Measurements from ENCODE around the gene CRNKL1. TPM values are rescaled to one million over a fixed set of nuclear protein-coding genes. Genes with fewer than 3 reads are reported as not detected.
A peak's percentile ranks its signal among the peaks of the same experiment; 100 is the strongest.

Gene CRNKL1
- total and polyA plus RNA-seq, 11 donors = 11.4 to 21.5 (median 15.7) TPM

DNA sequence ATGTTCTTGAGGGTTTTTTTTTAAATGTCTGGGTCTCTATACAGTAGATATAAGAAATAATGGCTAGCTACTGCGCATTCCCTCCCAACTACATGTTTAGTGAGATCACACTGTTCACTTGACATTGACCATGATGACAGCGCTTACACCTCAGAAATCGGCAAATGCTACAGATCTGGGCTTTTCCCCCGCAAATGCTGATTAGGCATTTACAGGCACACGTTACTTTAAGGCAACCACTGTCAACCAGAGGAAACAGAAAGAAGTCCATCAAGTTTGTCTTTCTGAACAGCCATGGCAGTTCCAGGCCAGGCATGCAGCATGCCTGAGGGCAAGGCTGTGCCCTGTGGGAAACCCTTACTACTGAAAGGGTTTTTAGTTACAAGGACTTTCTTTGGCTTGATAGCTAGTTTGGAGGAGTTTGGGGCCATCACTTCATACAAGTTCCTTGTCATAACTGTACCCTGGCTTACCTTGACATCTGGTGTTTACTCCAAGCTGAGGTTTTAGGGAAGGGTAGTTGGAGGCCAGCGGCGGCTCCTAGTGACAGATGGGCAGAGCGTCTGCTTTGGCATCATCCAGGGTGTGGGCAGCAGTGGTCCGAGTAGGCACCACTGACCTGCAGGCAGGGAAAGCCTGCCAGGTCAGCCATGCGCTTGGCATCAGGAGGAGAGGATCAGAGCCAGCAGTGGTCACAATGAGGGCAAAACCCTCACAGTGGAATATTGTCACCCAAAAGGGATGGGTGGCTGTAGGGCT, 43.0 kb upstream of the CRNKL1 start:
- H3K36me3 ChIP-seq = peaks cover 0 to 17% (median 0%) of the 10 kb centered on the region in 9 donors
- H3K27me3 ChIP-seq = peaks cover 0 to 9% (median 0%) of the 10 kb centered on the region in 9 donors
- peaks cover 0 to 6% (median 0%) of the 10 kb centered on the region in 12 donors for H3K4me1 ChIP-seq
- no peak overlapping the region for H3K4me3 ChIP-seq
- DNase-seq = no peak
- TF ChIP-seq, protein P1, sequence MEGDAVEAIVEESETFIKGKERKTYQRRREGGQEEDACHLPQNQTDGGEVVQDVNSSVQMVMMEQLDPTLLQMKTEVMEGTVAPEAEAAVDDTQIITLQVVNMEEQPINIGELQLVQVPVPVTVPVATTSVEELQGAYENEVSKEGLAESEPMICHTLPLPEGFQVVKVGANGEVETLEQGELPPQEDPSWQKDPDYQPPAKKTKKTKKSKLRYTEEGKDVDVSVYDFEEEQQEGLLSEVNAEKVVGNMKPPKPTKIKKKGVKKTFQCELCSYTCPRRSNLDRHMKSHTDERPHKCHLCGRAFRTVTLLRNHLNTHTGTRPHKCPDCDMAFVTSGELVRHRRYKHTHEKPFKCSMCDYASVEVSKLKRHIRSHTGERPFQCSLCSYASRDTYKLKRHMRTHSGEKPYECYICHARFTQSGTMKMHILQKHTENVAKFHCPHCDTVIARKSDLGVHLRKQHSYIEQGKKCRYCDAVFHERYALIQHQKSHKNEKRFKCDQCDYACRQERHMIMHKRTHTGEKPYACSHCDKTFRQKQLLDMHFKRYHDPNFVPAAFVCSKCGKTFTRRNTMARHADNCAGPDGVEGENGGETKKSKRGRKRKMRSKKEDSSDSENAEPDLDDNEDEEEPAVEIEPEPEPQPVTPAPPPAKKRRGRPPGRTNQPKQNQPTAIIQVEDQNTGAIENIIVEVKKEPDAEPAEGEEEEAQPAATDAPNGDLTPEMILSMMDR (IDR thresholded peaks at IDR 0.05) = no peak
- TF ChIP-seq POLR2A (IDR thresholded peaks at IDR 0.05) = no peak
- ATAC-seq = peak in 1 of 4 donors; percentile 41
- H3K27ac ChIP-seq = peak overlapping the region in 6 of 12 donors; percentile 17 to 60 (median 46)
- 77 to 88% (median 81%) methylated on average over 10 of the region's 10 CpGs for WGBS, 4 donors
- H3K9me3 ChIP-seq = no peaks in the 10 kb centered on the region
- intact Hi-C loops (cut with DNase I) = no loop called here

DNA sequence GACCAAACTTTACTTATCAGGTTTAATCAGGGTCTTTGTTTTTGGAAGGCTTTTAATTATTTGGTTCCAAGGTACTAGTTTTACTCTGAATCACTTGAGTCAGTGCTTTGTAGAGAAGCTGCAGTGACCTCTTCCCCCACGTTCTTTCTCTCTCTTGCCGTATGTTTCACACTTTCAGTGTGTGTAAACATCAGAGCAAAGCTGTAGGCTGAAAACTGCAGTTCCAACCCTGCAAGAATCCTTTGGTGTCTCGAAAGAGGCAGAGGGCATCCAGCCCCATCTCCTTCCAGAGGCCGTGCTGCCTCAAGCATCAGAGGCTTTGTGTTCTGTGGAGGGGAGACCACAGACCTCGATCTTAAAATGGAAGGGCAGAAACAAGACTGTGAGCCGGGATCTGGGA, 42.1 kb upstream of the CRNKL1 start:
- Histone ChIP-seq H3K9me3 (no peaks in the 10 kb centered on the region), H3K27me3 (peaks cover 0 to 9% (median 0%) of the 10 kb centered on the region in 9 donors), H3K4me1 (peaks cover 0 to 11% (median 0%) of the 10 kb centered on the region in 12 donors), H3K36me3 (peaks cover 0 to 15% (median 0%) of the 10 kb centered on the region in 9 donors), H3K4me3 (no peak overlapping the region), H3K27ac (no peak overlapping the region)
- DNase-seq = no peak
- intact Hi-C loops (cut with DNase I) = no loop called here
- no peak for ATAC-seq
- TF ChIP-seq POLR2A (IDR thresholded peaks at IDR 0.05) = no peak
- TF ChIP-seq, protein P1 (IDR thresholded peaks at IDR 0.05) = no peak
- 72 to 78% (median 75%) methylated on average over 6 of the region's 6 CpGs for WGBS, 4 donors

DNA sequence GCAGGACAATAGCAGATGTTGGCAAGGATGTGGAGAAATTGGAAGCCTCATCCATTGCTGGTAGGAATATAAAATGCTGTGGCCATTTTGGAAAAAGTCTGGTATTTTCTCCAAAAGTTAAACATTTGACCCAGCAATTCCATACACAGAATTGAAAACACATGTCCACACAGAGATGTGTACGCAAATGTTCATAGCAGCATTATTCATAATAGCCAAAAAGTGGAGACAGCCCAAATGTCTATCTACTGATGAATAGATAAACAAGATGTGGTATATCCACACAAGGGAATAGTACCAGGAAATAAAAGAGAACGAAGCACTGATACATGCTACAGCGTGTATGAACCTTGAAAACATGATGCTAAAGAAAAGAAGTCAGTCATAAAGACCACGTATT, 40.6 kb upstream of the CRNKL1 start:
- no peak overlapping the region for H3K4me3 ChIP-seq
- intact Hi-C loops (cut with DNase I) = no loop called here
- 86 to 88% (median 87%) methylated on average over 4 of the region's 4 CpGs for WGBS, 4 donors
- H3K36me3 ChIP-seq = peaks cover 0 to 12% (median 0%) of the 10 kb centered on the region in 9 donors
- H3K27ac ChIP-seq = no peak overlapping the region
- ATAC-seq (no peak), DNase-seq (no peak)
- H3K9me3 ChIP-seq = no peaks in the 10 kb centered on the region
- TF ChIP-seq POLR2A (IDR thresholded peaks at IDR 0.05) = no peak
- TF ChIP-seq, protein P1 (IDR thresholded peaks at IDR 0.05) = no peak
- peaks cover 0 to 13% (median 0%) of the 10 kb centered on the region in 12 donors for H3K4me1 ChIP-seq
- peaks cover 0 to 9% (median 0%) of the 10 kb centered on the region in 9 donors for H3K27me3 ChIP-seq

DNA sequence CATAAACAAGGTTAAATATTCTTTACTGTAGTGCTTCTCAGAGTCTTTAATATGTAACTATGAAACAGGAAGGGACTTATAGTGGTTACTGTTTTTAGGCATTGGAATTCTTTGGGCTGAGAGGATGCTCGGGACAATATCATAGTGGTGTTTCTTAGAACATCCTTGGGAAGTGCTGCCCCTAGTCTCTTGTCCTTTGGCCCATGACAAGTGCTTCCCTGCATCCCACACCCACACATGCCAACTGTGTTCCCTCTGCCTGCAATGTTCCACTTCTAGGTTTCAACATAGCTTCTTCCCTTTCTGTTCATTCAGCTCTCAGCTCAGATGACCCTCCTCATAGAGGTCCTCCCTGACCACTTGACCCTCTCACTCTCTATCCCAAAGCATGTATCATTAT, 37.7 kb upstream of the CRNKL1 start:
- Histone ChIP-seq H3K4me1 (peaks cover 0 to 12% (median 0%) of the 10 kb centered on the region in 12 donors), H3K27ac (peak overlapping the region in 10 of 12 donors; percentile 79 to 98 (median 88)), H3K27me3 (peaks cover 0 to 5% (median 0%) of the 10 kb centered on the region in 9 donors), H3K36me3 (peaks cover 0 to 12% (median 0%) of the 10 kb centered on the region in 9 donors), H3K4me3 (no peak overlapping the region), H3K9me3 (no peaks in the 10 kb centered on the region)
- no peak for TF ChIP-seq POLR2A (IDR thresholded peaks at IDR 0.05)
- TF ChIP-seq, protein P1 (IDR thresholded peaks at IDR 0.05) = no peak
- ATAC-seq (no peak), DNase-seq (no peak)
- intact Hi-C loops (cut with DNase I) = loop anchor here in 4 of 10 donors (2.0 to 10.0 kb wide), 4 partner anchors 47 to 365 kb away; no protein-coding TSS in a partner anchor
- WGBS, 4 donors = 68 to 81% (median 71%) methylated on average over 1 of the region's 1 CpG
